Lower leg skin (tissue), 4 donors: Measurements from ENCODE around the gene MTA1. TPM values are rescaled to one million over a fixed set of nuclear protein-coding genes. Genes with fewer than 3 reads are reported as not detected.

ENCODE experiments used
- DNase-seq, 2 donors: peaks; one replicate each; pipeline ENCODE4 v3.0.0-alpha.2; 2019; ENCODE audit warnings: low spot score in 2 of 2
- H3K4me3 ChIP-seq: fragments of 200-600 bp; sonication (generic); 2 replicates; pipeline ENCODE4 v1.5.1; 2017; ENCODE audit warnings: mild to moderate bottlenecking, low read depth; ENCODE audit not compliant: poor library complexity, severe bottlenecking
- CTCF ChIP-seq, 3 donors: fragments of 450-650 bp; IDR thresholded peaks; one replicate each; pipeline ENCODE4 v1.5.1; 2016; ENCODE audit warnings: antibody characterized with exemption in 3 of 3, mild to moderate bottlenecking in 3 of 3, moderate library complexity in 2 of 3
- POLR2A ChIP-seq, 2 donors: fragments of 450-650 bp; IDR thresholded peaks; one replicate each; pipeline ENCODE4 v1.6.1; 2016 to 2017; ENCODE audit warnings: antibody characterized with exemption in 2 of 2, mild to moderate bottlenecking in 1 of 2, moderate library complexity in 1 of 2
- WGBS, 2 donors: methylation state at CpG; one replicate each; pipeline ENCODE4 v1.1.5; 2018; 5-methylcytosine and 5-hydroxymethylcytosine counted together
- intact Hi-C: fragments of 100-400 bp; cut with DNase I; formaldehyde crosslinking; loops from one replicate; pipeline ENCODE4 v1.15.0; 2023; ENCODE audit warnings: low total_unique reads
- total RNA-seq, 4 donors: library from RNA; depleted of rRNA; stranded (reverse); fragments of >200 nt; gene quantifications; one replicate each; pipeline ENCODE4 v1.1.0, GENCODE V29; 2016

Gene MTA1
- total RNA-seq, 4 donors from 2014 or later = 39.3 to 56.7 (median 46.4) TPM

- intact Hi-C loops = no loop called here
- 0 to 1% methylated on average over 17 to 21 of the region's 35 CpGs for WGBS, 2 donors
- DNase-seq = peak; percentile 86 to 98
- peak in 1 of 3 donors; percentile 96 for TF ChIP-seq CTCF (IDR thresholded peaks at IDR 0.05)
- TF ChIP-seq POLR2A (IDR thresholded peaks at IDR 0.05) = no peak
- peak overlapping the region; percentile 3 for H3K4me3 ChIP-seq
Measured at GRCh38 chr14:105480807-105481801, 61.5 kb downstream of the MTA1 start.

- DNase-seq = peak; percentile 96 to 99
- intact Hi-C loops = no loop called here
Measured at GRCh38 chr14:105481886-105482457, 62.3 kb downstream of the MTA1 start.

GRCh38 chr14:105482486-105483110 is 63.0 kb downstream of the MTA1 start:
- TF ChIP-seq CTCF (IDR thresholded peaks at IDR 0.05) (no peak), POLR2A (IDR thresholded peaks at IDR 0.05) (no peak)
- no peak for DNase-seq
- intact Hi-C loops = no loop called here
- no peak overlapping the region for H3K4me3 ChIP-seq
- WGBS, 2 donors = 54% methylated on average over 14 to 16 of the region's 18 CpGs

More at GRCh38 chr14:105481886-105482457, 62.3 kb downstream of the MTA1 start:
- 2% methylated on average over 10 to 15 of the region's 18 CpGs for WGBS, 2 donors
- TF ChIP-seq CTCF (IDR thresholded peaks at IDR 0.05) (no peak), POLR2A (IDR thresholded peaks at IDR 0.05) (no peak)
- H3K4me3 ChIP-seq = no peak overlapping the region

GRCh38 chr14:105483300-105484068 is 63.9 kb downstream of the MTA1 start:
- TF ChIP-seq CTCF (IDR thresholded peaks at IDR 0.05) (no peak), POLR2A (IDR thresholded peaks at IDR 0.05) (no peak)
- H3K4me3 ChIP-seq = no peak overlapping the region
- 10 to 19% methylated on average over 15 to 17 of the region's 18 CpGs for WGBS, 2 donors
- intact Hi-C loops = no loop called here
- peak; percentile 18 to 93 for DNase-seq
